ENCODE results near the gene LKAAEAR1. TPM values are rescaled to one million over a fixed set of nuclear protein-coding genes. Genes with fewer than 3 reads are reported as not detected.

The LKAAEAR1 gene
- total RNA-seq, 2 experiments from 2014 or later: not detected

GRCh38 chr20:64067005-64067632 lies 17.1 kb downstream of the LKAAEAR1 start:
- no peak overlapping the region for H3K27ac ChIP-seq (ENCODE audit: low read depth, low read length, poor library complexity, severe bottlenecking)
- no peak for TF ChIP-seq EZH2phosphoT487 (IDR thresholded peaks at IDR 0.05; ENCODE audit: borderline replicate concordance, low read depth, low read length)
- no peak for TF ChIP-seq CTCF (conservative IDR thresholded peaks at IDR 0.05; ENCODE audit: low read length)
- peaks cover 42% of the 10 kb centered on the region for H3K4me1 ChIP-seq (ENCODE audit: insufficient read depth, low read length, poor library complexity, severe bottlenecking)
- H3K79me2 ChIP-seq (ENCODE audit: insufficient read depth, low read depth, low read length): no peaks in the 10 kb centered on the region
- CTCF ChIA-PET (ENCODE audit: unreplicated experiment): no interaction called here
- peaks cover 4% of the 10 kb centered on the region; the same call in 1 of the 2 replicates for H3K36me3 ChIP-seq (ENCODE audit: insufficient read depth, low read length)
- H3K9me3 ChIP-seq (ENCODE audit: low read length): no peaks in the 10 kb centered on the region
- POLR2A ChIA-PET: no interaction called here
- no peak overlapping the region for H3K4me2 ChIP-seq (ENCODE audit: low read length)
- H4K20me1 ChIP-seq (ENCODE audit: insufficient read depth, low read length): no peaks in the 10 kb centered on the region
- H3K4me3 ChIP-seq (ENCODE audit: low read depth, low read length, poor library complexity, severe bottlenecking): no peak overlapping the region
- BruUV-seq (replicated peaks): no TSS peak
- no peak overlapping the region for H2AFZ ChIP-seq (ENCODE audit: low read length)
- H3K9me2 ChIP-seq (ENCODE audit: insufficient read depth, low read length): no peaks in the 10 kb centered on the region
- DNase-seq (ENCODE audit: low spot score): no peak
- intact Hi-C loops (cut with micrococcal nuclease; ENCODE audit: unreplicated experiment): no loop called here

- CTCF ChIA-PET (ENCODE audit: unreplicated experiment): no interaction called here
- Histone ChIP-seq H3K9me3 (ENCODE audit: low read length) (no peaks in the 10 kb centered on the region), H3K27ac (ENCODE audit: low read depth, low read length, poor library complexity, severe bottlenecking) (peak overlapping the region; percentile 22), H2AFZ (ENCODE audit: low read length) (no peak overlapping the region), H4K20me1 (ENCODE audit: insufficient read depth, low read length) (no peaks in the 10 kb centered on the region), H3K4me2 (ENCODE audit: low read length) (peak overlapping the region; percentile 41; the same call in 1 of the 2 replicates), H3K4me1 (ENCODE audit: insufficient read depth, low read length, poor library complexity, severe bottlenecking) (peaks cover 36% of the 10 kb centered on the region), H3K36me3 (ENCODE audit: insufficient read depth, low read length) (no peaks in the 10 kb centered on the region), H3K79me2 (ENCODE audit: insufficient read depth, low read depth, low read length) (no peaks in the 10 kb centered on the region), H3K4me3 (ENCODE audit: low read depth, low read length, poor library complexity, severe bottlenecking) (no peak overlapping the region), H3K9me2 (ENCODE audit: insufficient read depth, low read length) (no peaks in the 10 kb centered on the region)
- POLR2A ChIA-PET: interaction anchor here (1.3 kb wide), 1 partner anchor 11 kb away, joined by 3 read pairs; no protein-coding TSS in a partner anchor
- DNase-seq (ENCODE audit: low spot score): peak; percentile 44
- TF ChIP-seq EZH2phosphoT487 (IDR thresholded peaks at IDR 0.05; ENCODE audit: borderline replicate concordance, low read depth, low read length) (no peak), CTCF (conservative IDR thresholded peaks at IDR 0.05; ENCODE audit: low read length) (no peak)
- no TSS peak for BruUV-seq (replicated peaks)
- intact Hi-C loops (cut with micrococcal nuclease; ENCODE audit: unreplicated experiment): no loop called here
These were observed 18.2 kb downstream of the LKAAEAR1 start for GRCh38 chr20:64065974-64066343.

Data from OCI-LY7 (cell line).